GM10847 (cell line): ENCODE measurements around the gene FECH.

Experiments used
- POLR2A ChIP-seq: IDR thresholded peaks from 2 replicates; pipeline ENCODE4 v1.6.1; 2011; ENCODE audit not compliant: insufficient read length; ENCODE audit errors: extremely low read depth

Gene FECH

DNA sequence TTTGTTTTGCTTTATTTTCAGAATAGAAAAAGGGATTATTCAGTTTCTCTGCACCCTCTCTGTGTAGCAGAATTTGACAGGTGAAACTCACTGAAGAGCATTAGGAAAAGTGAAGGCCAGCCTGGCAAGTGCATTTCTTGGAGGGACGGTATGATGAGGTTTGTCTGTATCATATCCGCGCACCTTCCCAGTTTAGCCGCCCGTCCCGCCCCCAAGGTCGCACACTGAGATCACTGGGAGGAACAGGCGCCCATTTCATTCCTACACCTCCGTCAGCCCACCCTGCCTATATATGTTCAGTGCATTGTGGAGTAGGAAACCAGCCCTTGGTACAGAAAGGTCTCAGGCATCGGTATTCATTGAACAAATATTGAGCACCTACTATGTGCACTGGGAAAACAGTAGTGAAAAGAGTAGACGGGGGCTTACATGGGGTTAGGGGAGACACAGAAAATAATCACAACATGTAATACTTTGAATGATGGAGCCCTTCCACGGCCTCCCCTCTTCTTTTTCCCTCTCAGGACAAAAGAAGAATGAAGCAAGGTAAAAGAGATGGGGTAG, 678 bp upstream of the FECH start:
- TF ChIP-seq POLR2A = no peak

DNA sequence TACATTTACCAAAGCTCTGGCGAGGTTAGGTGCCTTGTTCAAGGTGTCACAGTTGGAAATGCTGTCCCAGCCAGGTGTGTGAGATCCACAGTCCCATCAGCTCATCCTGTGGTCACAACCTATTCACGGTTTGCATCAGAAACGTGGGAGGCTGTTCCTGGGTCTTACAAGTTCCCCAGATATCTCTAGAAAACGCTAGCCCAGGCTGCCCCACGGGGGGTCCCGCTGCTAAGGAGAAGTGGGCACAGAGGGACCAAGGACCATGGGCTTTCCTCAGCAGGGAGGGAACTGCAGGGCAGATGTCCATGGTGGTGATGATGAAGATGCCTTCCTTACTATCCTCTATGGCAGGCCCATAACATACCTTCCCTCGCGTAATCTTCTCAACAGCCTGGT, 649 bp downstream of the FECH start:
- TF ChIP-seq POLR2A = no peak

DNA sequence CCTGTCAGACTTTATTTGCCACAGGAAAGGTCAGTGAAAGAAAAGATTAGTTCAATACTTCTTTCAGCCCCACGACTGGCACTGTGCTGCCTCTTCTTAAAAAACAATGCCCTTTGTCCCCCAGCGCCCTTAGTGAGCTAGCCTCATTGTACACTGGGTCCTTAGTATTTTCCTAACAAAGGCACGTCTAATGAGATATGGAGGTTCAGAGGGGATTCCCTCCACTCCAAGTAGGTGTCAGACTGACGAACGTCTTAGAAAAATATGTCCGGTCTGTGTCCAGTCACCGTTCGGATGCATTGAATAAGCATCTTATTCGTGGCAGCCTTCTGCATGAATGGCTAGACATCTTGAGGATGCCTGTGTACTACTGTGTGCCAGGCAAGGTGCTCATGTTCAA, 1.1 kb downstream of the FECH start:
- no peak for TF ChIP-seq POLR2A

DNA sequence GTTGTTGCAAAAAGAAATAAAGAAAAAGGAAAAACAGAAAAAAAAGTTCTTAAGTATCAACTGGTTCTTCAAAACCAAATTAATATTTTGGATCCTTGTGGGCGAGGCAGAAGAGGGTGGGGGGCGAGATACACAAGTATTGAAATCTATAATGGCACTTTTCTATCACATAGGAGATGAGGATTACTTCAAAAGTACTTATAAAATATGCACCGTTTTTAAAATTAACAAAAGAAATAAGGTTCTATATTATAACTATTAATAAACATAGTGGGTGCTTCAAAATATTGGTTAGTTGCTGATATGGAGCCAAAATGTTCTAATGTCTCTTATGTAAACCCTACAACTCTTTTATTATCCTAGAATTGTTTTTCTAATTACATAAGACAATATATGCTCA, 2.1 kb downstream of the FECH start:
- TF ChIP-seq POLR2A = no peak

DNA sequence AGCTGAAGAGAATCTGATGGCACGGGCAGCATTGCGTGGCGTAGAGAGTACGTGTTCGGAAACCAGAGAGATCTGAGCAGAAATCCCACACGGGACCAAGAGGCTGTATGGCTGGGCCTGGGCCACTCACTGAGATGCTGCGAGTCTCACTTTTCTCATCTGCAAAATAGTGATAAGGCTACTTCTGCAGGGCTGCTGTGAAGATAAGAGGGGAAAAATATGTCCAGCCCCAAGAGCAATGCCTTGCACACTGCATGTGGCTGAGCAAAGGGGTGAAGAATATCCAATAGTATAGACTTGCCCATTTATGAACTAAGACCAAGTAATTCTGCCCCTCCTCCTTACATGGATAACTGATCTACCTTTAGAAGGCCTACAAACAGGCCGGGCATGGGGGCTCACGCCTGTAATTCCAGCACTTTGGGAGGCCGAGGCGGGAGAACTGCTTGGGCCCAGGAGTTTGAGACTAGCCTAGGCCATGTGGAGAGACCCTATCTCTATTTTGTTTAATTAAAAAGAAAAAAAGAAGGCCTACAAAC, 3.1 kb downstream of the FECH start:
- TF ChIP-seq POLR2A = no peak

DNA sequence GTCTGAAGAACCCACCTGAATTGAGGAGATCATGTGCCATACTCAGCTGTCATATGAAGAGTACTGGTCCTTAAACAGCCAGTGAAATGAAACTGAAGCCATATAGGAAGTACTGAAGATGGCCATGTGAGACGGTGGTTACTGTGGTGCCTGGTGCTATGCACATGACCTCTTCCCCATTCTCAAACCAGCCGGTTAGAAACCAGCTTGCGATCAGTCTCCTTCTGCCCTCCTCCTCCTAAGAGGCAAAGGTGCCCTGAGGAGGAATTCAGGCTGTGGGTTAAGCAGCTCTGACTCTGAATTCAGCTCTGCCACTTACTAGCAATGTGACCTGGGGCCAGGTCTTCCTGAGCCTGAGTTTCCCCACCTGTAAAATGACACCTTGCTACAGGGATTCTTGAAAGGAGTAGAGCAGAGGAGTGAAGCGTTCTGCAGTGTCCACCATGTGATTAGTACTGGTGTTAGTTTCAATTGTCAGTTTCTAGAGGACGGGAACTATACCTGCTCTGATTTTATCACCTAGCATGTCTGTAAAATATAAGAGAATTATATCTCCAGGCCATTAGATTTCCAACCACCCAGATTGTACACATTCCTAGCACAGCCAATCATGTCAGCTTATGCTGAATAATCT, 5.1 kb downstream of the FECH start:
- TF ChIP-seq POLR2A = no peak

DNA sequence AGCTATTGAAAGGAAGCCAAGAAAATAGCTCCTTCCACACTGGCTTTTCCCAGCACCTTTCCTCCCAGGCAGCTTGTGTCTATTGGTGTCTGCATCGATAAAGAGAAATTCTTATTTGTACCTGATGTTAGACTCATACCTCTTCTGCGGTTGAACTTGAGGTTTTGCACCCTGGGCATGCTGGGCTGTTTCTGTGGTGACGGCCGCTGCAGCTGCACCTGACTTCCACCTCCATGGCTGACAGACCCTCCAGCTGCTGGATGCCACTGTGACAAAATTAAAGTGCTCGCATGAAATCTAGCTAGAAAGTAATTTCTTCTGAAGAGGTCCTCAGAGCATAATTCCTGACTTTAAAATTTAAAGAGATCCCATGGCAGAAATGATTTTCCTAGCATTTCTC, 6.6 kb downstream of the FECH start:
- no peak for TF ChIP-seq POLR2A

DNA sequence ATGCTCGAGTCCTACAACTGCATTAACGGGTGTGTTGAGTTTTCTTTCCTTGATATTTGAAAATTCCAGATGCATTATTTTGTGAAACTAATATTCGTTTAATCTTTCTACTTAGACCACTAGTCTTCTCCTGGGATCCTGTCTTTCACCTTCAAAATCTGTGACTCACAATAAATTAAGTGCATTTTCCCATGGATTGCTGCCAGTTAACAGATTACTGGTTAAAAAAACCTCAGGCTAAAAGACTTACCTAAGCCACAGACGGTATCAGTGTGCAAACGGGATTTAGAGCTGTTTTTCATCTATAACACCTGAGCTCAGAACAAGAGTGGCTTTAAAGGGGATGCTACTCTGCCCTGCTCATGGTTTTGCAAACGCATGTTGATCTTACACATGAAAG, 10.2 kb downstream of the FECH start:
- no peak for TF ChIP-seq POLR2A

DNA sequence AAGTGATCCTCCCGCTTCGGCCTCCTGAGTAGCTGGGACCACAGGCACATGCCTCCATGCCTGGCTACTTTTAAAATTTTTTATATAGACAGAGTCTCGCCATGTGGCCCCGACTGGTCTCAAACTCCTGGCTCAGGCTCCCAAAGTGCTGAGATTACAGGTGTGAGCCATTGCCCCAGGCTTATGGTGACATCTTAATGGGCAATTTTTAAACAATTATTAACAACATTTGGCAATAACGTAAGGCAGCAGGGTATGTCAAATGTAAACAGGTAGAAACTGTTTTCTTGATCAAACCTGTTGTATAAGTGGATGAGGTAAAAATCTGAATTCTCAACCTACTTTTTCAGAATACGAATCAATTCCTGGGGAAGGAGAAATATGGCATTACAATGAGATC, 11.0 kb downstream of the FECH start:
- no peak for TF ChIP-seq POLR2A

DNA sequence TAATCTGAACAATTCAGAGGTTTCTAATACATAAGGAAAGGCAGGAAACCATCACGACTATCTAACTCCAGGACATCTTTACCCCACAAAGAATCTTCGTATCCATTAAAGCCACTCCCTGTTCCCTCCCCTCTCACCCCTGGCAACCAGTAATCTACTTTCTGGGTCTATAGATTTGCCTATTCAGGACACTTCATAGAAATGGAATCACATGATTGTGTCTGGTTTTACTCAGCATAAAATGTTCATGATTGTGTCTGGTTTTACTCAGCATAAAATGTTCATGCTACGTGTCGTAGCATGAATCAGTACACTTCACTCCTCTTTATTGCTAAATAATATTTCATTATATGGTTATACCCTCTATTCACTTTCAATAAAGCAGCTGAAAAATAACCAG, 11.6 kb downstream of the FECH start:
- no peak for TF ChIP-seq POLR2A

DNA sequence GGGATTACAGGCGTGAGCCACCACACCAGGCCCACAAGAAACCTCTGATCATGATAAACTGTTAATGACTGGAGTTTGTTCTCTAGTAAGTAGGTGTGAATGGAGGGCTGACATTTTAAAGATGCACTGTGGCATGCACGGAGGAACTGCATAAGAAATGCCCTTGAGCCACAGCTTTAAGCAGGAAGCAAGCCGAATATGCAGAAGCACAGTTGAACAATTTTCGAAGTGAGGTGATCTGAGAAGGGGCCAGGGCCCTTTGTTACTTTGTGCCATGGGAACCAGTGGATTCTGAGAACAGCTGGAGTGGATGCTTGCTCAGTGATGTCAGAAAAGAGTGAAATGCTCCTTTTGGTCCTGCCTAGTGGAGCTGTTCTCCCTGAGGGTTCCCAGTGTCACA, 16.3 kb downstream of the FECH start:
- TF ChIP-seq POLR2A = no peak

DNA sequence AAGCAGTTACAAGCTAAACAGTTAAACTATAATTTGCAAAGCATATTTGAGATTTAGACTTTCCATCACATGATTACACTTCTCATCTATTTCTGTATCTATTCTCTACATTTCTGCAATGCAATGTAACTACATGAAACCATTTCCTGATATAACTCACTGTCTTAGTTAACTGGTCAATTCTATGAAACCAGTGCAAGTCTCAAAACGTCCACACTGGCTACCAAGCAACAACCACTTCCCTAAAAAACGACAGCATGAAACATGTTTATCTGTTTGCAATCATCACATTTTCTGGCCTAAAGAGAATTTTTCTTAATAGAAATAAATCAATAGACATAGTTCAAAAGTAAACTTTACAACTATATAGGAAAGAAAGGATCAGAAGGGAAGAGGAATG, 17.4 kb downstream of the FECH start:
- no peak for TF ChIP-seq POLR2A

DNA sequence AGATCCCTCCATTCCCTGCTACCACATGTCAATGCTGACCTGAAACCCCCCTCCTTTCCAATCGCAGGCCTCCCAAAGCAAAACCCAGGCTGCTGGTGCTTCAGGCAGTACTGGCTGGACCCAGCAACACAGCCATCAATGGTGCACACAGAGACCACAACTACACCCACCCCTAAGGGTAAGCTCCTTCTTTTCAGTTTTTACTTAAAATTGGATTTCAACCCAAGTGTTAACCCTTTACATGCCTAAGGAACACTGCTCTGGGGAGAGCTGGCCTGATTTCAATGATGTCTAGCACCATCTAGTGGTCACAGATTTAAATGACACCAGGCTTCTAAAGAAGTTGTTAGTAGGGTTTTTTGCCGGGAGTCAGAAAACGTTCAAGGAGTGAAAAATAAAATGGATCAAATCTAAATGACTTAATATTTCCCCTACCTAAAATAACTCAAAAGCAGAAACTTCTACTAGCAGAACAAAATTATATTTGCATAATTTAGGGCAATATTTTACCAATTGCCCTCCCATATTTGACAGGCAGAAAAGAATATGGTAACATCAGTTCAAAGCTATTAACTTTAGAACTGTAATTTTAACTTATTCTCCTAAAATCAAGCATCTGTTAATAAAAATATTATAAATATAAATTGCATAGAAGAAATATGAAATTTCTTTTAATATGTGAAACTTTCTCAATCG, 24.6 kb downstream of the FECH start:
- no peak for TF ChIP-seq POLR2A

DNA sequence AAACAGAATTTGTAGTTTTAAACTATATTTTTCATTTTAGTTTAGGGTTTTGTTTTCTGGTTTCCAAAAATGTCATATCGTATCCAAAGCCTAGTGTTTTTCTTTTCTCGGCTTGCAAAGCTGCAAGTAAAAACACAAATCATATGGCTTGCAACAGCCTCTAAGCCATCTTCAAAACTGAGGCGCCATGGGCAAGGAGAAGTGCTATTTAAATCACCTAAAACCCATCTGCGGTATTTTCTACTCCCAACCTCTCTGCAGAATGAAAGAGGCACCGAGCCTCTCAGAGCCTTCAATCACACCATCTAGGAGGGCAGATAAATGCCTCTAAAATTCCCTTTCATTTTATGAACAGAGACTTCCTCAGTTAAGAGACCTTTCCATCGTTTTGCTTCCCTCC, 25.2 kb downstream of the FECH start:
- TF ChIP-seq POLR2A = no peak

DNA sequence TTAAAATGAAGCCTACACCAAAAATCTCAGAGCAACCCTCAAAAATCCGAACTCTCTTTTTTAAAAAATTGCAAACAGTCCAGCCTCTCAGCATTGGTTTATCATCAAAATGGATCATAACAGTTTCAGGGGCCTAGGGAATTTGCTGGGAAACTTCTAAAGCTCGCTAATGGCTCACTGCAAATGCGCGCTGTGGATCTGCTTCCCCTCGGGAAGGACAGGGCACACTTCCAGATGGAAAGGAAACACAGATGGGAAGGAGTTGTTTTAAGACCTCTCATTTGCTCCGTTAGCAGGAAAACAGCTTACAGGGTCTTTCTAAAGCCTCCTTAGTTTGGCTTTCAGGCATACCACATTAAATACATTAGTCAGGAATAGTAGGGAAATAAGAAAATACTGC, 27.2 kb downstream of the FECH start:
- no peak for TF ChIP-seq POLR2A

DNA sequence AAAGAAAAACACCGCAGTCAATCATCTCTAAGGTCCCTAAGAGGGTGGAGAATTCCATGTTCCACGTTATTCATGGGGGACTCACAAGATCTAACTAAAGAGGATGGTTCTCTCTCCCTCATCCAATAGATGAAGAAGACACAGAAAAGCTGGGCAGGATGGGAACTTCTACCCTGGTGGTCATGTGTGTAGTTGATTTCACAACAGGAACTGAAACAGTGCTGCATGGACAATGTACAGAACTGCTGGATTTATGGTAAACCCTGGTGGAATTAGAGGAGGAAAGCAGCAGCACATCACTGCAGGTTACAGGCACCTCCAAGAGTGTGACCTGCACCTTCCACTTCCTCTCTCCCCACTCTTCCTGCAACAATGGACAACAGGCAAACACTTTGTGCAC, 31.4 kb downstream of the FECH start:
- no peak for TF ChIP-seq POLR2A
